ENCODE data around the gene SMIM35. TPM values are rescaled to one million over a fixed set of nuclear protein-coding genes. Genes with fewer than 3 reads are reported as not detected.

Gene SMIM35
- total RNA-seq, 1 experiment from 2014 or later, result not detected

- Histone ChIP-seq H3K36me3 (no peaks in the 10 kb centered on the region), H3K9me3 (replicated peaks) (no peaks in the 10 kb centered on the region), H3K4me1 (no peaks in the 10 kb centered on the region), H3K27me3 (peaks cover 5% of the 10 kb centered on the region; the same call in 1 of the 2 replicates), H3K27ac (no peak overlapping the region), H3K4me3 (no peak overlapping the region)
- DNase-seq, result no peak
Observed at GRCh38 chr11:118060081-118060661, 26.6 kb downstream of the SMIM35 start.

- Histone ChIP-seq H3K36me3 (no peaks in the 10 kb centered on the region), H3K4me1 (no peaks in the 10 kb centered on the region), H3K4me3 (no peak overlapping the region), H3K9me3 (replicated peaks) (no peaks in the 10 kb centered on the region), H3K27ac (no peak overlapping the region), H3K27me3 (peaks cover 5% of the 10 kb centered on the region; the same call in 1 of the 2 replicates)
- DNase-seq, result no peak
Observed at GRCh38 chr11:118059246-118059940, 27.4 kb downstream of the SMIM35 start.

GRCh38 chr11:118058311-118059245, 28.2 kb downstream of the SMIM35 start:
- Histone ChIP-seq H3K9me3 (replicated peaks) (no peaks in the 10 kb centered on the region), H3K4me3 (no peak overlapping the region), H3K27ac (no peak overlapping the region), H3K4me1 (no peaks in the 10 kb centered on the region), H3K27me3 (peaks cover 5% of the 10 kb centered on the region; the same call in 1 of the 2 replicates), H3K36me3 (no peaks in the 10 kb centered on the region)
- DNase-seq, result no peak

- no peaks in the 10 kb centered on the region for H3K9me3 ChIP-seq (replicated peaks)
- peaks cover 5% of the 10 kb centered on the region; the same call in 1 of the 2 replicates for H3K27me3 ChIP-seq
- DNase-seq, result no peak
Observed at GRCh38 chr11:118057251-118058145, 29.3 kb downstream of the SMIM35 start.

GRCh38 chr11:118056806-118057205, 30.0 kb downstream of the SMIM35 start:
- no peak for DNase-seq

More at GRCh38 chr11:118057251-118058145, 29.3 kb downstream of the SMIM35 start:
- H3K4me1 ChIP-seq, result no peaks in the 10 kb centered on the region
- H3K36me3 ChIP-seq, result no peaks in the 10 kb centered on the region
- H3K27ac ChIP-seq, result no peak overlapping the region
- no peak overlapping the region for H3K4me3 ChIP-seq

GRCh38 chr11:118055966-118056365, 30.8 kb downstream of the SMIM35 start:
- H3K4me3 ChIP-seq, result no peak overlapping the region
- peaks cover 5% of the 10 kb centered on the region; the same call in 1 of the 2 replicates for H3K27me3 ChIP-seq
- DNase-seq, result no peak
- H3K9me3 ChIP-seq (replicated peaks), result no peaks in the 10 kb centered on the region
- H3K4me1 ChIP-seq, result no peaks in the 10 kb centered on the region
- H3K36me3 ChIP-seq, result no peaks in the 10 kb centered on the region
- H3K27ac ChIP-seq, result no peak overlapping the region

More at GRCh38 chr11:118056806-118057205, 30.0 kb downstream of the SMIM35 start:
- no peaks in the 10 kb centered on the region for H3K36me3 ChIP-seq
- no peaks in the 10 kb centered on the region for H3K4me1 ChIP-seq
- H3K27me3 ChIP-seq, result peaks cover 5% of the 10 kb centered on the region; the same call in 1 of the 2 replicates
- no peaks in the 10 kb centered on the region for H3K9me3 ChIP-seq (replicated peaks)
- no peak overlapping the region for H3K4me3 ChIP-seq
- H3K27ac ChIP-seq, result no peak overlapping the region

GRCh38 chr11:118054712-118055640, 31.8 kb downstream of the SMIM35 start:
- DNase-seq, result peak; percentile 7 to 8
- Histone ChIP-seq H3K27me3 (peaks cover 5% of the 10 kb centered on the region; the same call in 1 of the 2 replicates), H3K4me1 (no peaks in the 10 kb centered on the region)

GRCh38 chr11:118052581-118053206, 34.1 kb downstream of the SMIM35 start:
- peaks cover 2% of the 10 kb centered on the region; the same call in 1 of the 2 replicates for H3K27me3 ChIP-seq
- no peaks in the 10 kb centered on the region for H3K36me3 ChIP-seq
- no peak overlapping the region for H3K4me3 ChIP-seq
- H3K9me3 ChIP-seq (replicated peaks), result no peaks in the 10 kb centered on the region
- H3K27ac ChIP-seq, result no peak overlapping the region
- no peaks in the 10 kb centered on the region for H3K4me1 ChIP-seq
- no peak for DNase-seq

More at GRCh38 chr11:118054712-118055640, 31.8 kb downstream of the SMIM35 start:
- no peak overlapping the region for H3K4me3 ChIP-seq
- H3K27ac ChIP-seq, result no peak overlapping the region
- no peaks in the 10 kb centered on the region for H3K36me3 ChIP-seq
- no peaks in the 10 kb centered on the region for H3K9me3 ChIP-seq (replicated peaks)

- Histone ChIP-seq H3K4me1 (no peaks in the 10 kb centered on the region), H3K36me3 (no peaks in the 10 kb centered on the region), H3K27ac (no peak overlapping the region), H3K27me3 (peaks cover 2% of the 10 kb centered on the region; the same call in 1 of the 2 replicates), H3K9me3 (replicated peaks) (no peaks in the 10 kb centered on the region), H3K4me3 (no peak overlapping the region)
- peak in 1 of 2 experiments; percentile 3 for DNase-seq
Observed at GRCh38 chr11:118051611-118052461, 34.9 kb downstream of the SMIM35 start.

GRCh38 chr11:118051136-118051610, 35.6 kb downstream of the SMIM35 start:
- H3K9me3 ChIP-seq (replicated peaks), result no peaks in the 10 kb centered on the region
- DNase-seq, result no peak

GRCh38 chr11:118050208-118050891, 36.4 kb downstream of the SMIM35 start:
- H3K4me1 ChIP-seq, result no peaks in the 10 kb centered on the region
- no peaks in the 10 kb centered on the region for H3K36me3 ChIP-seq
- H3K4me3 ChIP-seq, result no peak overlapping the region
- H3K27me3 ChIP-seq, result no peaks in the 10 kb centered on the region
- H3K9me3 ChIP-seq (replicated peaks), result no peaks in the 10 kb centered on the region
- H3K27ac ChIP-seq, result no peak overlapping the region
- DNase-seq, result no peak

More at GRCh38 chr11:118051136-118051610, 35.6 kb downstream of the SMIM35 start:
- no peaks in the 10 kb centered on the region for H3K4me1 ChIP-seq
- H3K27ac ChIP-seq, result no peak overlapping the region
- H3K27me3 ChIP-seq, result no peaks in the 10 kb centered on the region
- H3K36me3 ChIP-seq, result no peaks in the 10 kb centered on the region
- H3K4me3 ChIP-seq, result no peak overlapping the region
